GM18520 (cell line): Measurements from ENCODE around the gene PNPO.
A peak's percentile ranks its signal among the peaks of the same experiment; 100 is the strongest.

ENCODE experiments used
- ATAC-seq: cut with Tn5 transposase; IDR thresholded peaks from one replicate; pipeline ENCODE4 v1.9.1; 2021; ENCODE audit not compliant: unreplicated experiment

The PNPO gene

DNA sequence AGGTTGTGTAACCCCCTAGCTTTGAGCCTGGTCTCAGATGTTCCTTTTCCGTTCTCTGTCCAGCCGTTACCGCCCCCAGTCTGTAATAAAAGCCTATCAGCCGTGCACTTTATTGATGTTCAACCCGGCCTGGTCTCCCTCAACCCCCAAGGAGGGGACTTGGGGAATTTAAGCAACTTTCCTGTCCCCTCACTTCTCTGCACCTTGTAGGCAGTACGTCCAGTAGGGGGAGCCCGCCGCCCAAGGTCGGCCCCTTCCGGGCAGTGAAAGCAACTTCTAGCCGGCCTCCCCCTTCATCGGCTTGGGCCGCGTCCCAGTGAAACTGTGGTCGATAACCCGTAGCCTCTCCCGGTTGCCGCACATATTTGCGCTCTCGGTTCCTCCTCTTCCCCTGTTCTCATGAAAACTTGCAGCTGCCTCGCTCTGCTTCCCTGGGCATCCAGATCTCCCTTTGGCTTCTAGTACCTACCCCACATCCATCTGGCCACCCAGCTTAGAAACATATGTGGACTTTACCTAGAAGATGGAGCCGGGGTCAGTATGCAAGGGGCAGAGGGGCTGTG is 7.9 kb downstream of the PNPO start:
- no peak for ATAC-seq

DNA sequence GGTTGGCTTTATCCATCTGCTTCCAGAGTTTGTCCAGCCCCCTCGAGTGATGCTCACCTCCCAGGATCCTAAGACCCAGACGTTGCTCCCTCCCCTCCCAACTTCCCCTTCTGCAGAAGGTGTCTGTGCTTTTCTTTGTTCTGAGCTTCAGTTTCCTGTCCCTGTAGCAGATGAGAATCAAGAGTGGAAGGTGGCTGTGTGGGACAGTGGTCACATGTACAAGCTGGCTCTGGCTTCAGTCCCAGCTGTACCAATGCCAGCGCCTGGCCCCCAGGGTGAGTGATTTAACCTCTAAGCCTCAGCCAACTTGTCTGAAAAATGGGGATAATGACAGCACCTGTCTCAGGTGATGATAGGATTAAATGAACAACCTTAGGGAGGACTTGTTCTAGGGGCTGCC is 8.6 kb downstream of the PNPO start:
- ATAC-seq = no peak

DNA sequence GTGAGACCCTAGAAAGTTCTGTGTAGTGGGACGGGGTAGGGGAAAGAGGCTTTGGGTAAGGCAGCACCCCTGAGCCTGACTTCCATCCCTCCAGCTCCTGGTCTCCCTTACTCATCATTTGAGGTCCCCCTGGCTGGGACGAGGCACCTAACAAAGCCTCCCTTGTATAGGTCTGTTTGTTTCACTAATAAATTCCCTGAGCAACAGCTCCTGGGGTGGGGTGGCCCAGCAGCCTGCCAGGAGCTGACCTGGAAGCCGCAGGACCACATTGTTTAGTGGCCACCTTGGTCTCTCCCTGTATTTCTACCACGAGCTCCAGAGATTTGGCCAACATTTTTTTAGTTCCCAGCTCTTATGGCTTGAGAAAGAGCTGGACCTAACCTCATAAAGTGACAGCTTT is 9.1 kb downstream of the PNPO start:
- no peak for ATAC-seq

DNA sequence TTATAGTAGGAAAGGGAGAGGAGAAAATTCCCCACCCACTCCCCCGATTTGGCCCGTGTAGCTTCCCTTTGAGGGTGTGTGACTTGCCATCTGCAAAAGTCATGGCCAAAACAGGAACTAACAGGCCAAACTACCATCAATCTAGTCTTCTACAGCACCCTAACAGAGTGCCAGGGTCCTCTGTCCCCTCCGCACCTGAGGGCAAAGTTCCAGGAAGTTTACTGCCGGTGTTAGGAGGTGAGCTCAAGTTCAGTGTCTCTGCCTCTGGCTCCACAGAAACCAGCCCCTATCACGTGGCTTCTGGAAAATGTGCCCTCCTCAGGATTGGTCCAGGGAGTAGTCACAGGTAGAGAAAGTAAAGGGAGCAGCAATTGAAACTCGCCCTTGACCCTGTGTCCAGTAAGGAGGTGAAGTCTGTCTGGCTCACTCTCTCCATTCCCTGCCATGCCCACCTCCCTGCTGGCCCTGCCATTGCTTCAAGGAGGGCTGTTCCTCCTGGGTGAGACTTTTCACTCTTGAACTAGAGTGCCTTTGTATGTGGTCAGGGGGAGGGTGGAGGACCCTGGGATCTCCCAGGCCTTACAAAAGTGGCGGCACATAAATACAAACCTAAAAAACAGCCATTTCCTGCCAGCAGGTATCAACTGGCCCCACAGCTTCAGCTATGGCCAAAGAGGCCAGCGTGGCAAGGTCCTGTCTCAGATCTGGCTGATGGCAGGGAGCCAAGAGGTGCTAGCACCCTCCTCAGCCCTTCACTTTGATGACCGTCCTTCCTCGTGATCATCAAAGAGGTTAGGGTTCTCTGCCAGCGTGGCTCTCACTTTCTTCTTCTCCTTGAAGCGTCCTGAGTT is 11.0 kb downstream of the PNPO start:
- ATAC-seq = no peak

DNA sequence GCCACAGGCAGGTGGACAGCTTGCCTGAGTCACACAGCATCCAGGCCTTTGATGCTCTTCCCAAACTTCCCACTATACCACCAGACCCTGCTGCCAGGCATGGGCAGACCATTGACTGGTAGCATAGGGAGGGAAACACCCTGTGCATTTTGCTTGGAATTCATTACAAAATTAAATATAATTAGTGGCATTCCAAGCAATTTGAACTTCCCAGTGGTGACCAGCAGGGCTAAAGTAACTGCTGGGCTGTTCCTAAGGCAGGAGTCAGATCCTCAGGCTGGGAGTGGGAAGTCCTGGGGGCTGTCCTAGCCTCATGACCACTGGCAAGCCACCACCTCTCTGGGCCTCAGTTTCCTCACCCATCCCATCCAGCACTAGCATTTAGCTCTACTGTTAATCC is 12.5 kb downstream of the PNPO start:
- ATAC-seq = no peak

DNA sequence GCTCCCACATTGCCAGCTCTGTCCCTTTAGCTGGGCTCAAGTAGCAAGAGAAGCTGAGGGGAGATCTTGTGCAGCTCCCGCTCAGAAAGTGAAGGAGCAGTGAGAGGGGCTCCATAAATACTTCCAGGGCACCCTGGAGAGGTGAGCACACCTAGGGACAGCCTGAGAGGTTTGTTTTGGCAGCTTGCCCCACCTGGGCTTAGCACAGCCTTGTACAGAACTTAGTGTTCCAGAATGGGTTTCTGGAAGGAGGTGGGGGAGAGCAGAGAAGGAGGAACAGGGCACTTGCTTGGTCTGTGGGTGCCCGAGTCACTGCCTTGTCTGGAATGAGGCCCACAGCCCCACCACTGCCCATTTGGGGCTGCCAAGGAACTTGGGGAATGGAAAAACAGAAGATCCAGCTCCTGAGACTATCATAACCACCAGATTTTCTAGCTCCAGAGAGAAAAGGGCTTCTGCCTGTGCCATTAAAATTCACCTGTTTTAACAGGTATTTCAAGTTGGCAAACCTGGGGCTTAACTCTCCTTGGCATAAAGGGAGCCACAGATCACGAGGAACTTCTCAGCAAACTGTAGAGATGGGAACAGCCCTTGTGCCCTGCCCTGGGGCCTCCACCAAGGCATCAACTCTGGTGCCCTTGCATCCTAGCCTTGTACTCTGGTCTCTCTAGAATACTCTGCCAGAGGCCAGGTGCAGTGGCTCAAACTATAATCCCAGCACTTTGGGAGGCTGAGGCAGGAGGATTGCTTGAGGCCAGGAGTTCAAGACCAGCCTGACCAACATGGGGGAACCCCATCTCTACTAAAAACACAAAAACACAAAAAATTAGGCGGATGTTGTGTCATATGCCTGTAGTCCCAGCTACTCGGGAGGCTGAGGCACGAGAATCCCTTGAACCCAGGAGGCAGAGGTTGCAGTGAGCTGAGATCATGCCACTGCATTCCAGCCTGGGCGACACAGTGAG is 14.4 kb downstream of the PNPO start:
- ATAC-seq = no peak

DNA sequence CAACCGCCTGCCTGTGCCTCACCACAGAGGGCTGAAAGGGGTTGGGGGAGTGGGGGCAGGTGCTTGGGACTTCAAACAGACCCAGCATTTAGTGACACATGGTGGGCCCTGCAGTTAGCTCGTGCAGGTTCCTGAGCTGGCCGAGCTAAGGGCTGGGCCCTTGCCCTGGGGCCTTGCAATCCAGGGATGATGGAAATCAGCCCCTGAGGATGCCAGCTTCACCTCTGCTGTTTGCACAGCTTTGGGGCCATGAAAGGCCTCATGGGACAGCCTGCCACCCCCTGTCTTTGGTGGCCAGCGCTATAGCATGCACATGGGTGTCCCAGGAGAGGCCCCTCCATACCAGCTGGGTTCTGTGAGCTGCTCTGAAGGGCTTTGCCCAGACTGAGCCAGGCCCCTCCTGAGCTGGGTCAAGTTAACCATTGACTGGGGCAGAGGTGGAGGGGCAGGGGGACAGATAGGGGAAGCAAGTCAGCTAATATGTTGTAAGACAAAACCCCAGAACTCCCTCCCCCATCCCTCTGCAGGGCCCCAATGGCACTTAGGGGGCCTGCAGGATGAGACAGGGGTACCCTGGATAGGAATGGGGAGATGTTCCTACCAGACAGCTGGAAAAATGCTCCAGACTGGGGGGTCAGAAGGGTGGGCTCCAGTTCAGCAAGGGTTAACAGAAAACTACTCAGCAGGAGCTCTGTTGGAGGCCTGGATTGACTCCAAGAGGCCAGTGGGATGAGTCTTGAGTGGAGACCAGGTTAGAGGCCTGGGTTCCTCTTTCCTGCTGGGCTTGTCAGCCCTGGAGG is 15.6 kb downstream of the PNPO start:
- ATAC-seq = no peak

DNA sequence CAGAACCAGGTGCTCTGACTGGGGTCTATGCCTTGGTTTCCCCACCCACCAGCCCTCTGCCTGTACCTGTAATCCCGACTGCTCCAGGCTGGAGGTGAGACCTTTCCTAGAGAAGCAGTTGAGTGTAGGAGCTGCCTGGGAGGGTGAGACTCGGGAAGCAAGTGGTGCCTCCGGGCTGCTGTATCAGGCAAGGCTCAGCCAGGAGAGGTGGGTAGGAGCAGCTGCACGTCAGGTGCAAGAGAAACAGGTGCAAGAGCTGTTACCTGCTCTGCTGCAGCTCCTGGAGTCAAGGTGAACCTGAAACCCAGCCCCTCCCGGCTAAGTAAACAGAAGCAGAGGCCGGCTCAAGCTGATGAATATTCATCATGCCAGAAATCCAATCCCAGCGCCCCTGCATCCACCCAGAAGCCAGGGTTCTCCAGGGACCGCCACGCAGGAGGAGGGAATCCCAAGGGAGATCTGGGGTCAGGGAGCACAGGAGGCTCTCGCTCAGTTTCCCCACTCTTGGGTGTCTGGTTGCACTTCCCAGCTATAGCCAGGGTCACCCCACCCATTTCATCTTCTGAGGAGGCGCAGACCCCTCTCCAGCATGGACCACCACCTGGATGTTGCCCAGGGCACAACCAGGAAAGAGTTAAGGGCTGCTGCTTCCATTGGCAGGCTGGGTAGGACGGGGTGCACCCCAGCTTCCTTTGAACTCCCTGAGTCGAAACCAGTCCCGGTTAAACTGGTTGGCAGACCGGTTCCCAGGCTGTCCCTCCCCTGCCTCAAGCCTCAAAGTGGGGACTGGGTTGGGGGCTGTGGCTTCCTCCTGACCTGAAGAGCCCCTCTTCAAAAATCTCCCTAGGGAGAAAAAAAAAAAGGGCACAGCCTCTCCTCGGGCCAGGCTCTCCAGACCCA is 16.5 kb downstream of the PNPO start, which contains the start of gene PRR15L:
TSS of gene PRR15L (minus strand) at position 293 of the 900 bp plus-strand sequence. CDS start 4,649 bp downstream, outside the sequence.
- no peak for ATAC-seq

DNA sequence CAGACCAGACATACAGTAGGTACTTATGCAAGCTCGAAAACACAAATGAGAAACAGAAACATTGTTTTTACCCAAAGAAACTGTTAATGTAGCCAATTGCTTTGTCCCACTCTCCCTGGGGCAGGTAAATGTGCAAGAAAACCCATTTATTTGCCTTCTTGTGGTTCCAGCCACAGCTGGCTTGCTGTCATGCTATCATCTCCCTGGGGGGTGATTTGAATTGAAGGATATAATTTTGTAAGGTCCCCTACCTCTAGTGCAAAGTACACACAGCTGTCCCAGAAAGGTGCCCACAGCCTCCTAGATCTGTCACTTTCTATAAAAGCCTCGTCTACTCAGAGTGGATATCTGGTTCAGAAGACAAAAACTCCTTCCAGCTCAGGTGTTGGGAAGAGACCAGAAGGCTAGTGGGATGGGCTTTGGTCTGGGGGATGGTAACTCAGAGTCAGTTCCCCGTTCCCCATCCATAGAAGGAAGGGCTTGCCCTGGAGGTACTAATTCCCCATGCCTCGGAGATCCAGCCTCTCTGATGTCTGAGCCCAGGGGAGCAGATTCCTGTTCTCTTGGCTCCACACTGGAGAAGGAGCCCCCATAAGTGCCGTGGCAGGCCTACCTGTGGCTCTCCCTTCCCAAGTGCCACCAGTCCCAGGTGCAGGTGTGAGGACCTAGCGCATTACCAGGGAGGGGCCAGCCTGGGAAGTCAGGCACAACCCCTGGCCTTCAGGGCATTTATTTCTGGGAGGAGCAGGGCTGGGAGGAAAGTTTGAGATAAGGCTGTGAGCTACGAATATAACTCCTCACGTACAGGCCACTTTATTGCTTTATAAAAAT is 18.7 kb downstream of the PNPO start:
- ATAC-seq = no peak

DNA sequence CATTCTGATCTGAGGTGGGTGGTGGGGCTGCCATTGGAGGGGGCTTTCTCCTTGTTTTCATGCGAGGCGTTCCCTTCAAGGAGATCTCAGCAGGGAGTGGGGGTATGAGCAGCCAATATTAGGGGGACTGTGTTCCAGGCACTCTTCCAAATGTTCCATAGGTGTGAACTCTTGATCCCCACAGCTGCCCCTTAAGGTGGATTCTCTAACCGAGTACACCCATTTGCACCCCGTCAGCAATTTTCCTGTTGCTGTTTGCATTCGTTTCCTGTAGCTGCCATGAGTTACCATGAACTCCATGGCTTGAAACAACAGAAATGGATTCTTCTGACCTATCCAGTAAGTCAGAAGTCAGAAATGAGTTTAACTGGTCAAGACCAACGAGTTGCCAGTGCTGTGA is 20.0 kb downstream of the PNPO start:
- ATAC-seq = no peak

DNA sequence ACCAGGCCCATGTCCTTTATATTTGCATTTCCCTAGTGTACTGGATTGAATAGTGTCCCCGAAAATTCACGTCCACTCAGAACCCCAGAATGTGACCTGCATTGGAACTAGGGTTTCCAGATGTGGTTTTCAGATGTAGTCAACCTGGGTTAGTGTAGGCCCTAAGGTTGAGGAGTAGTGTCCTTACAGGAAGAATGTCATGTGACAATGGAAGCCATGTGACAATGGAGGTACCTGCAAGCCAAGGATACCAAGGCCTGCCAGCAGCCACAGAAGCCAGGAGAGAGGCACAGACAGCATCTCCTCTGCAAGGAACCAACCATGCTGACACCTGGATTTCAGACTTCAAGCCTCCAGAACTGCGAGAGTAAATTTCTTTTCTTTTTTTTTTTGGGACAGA is 21.5 kb downstream of the PNPO start:
- no peak for ATAC-seq

DNA sequence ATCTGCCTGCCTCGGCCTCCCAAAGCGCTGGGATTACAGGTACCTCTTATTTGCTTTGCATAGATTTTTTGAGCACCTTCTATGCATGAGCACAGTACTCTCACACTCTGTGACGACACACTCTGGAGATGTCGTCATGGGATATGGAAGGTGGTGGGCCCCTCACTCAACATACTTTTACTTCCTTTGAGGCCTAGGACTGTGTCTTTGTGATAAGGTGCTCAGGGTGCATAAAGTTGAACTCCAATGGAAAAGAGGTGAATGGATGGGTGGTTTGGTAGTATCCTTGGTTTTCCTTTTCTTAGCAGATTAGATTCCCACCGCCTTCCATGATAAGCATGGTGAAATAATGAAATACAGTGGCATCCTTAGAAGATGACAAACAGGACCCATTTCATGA is 23.5 kb downstream of the PNPO start:
- ATAC-seq = no peak

DNA sequence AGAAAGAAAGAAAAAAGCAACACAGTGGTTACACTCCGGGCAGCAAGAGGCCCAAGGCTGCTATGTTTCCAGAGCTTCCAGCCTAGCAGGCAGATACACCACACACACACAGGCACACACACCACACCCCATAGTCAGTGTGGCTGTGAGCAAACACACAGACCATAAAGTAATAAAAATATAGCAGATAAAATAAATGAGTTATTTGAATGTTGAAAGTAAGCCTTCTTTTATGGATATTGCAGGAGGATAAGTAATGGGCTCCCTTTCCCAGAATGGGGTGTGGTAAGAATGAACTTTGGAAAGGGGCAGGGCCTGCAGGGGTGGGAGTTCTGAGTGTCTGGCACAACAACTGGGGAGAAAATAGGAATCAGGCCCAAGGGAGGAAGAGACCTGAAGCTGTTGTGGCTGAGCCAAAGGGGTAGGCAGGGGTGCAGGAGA is 24.7 kb downstream of the PNPO start:
- no peak for ATAC-seq

DNA sequence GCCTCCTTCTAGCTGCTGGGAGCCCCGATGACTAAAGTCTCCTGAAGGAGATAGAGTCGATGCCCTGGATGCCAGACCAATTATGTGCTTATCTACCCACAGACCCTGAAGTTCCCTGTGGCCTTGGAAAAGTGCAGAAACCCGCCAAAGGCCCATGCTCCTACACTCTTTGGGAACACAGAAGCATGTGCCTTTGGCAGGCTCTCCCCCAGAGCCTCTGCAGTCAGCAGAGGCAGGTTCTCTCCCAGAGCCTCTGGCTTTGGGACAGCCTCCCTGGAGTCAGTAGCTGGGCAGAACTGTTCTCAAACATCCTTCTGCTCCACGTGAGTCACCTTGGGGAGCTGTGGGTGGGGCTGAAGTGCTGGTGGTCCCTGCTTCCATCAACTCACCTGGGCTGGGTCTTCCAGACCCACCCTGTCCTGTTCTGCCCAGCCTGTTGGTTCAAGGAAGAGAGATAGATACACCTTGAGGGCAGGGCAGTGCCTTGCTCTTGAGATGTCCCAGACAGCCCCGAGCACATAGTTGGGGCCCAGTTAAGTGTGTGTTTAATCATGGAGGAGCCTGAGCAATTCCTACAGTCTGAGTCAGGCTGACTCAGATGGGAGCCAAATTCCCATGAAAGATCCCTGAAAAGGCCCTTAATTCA is 26.4 kb downstream of the PNPO start:
- ATAC-seq = no peak

DNA sequence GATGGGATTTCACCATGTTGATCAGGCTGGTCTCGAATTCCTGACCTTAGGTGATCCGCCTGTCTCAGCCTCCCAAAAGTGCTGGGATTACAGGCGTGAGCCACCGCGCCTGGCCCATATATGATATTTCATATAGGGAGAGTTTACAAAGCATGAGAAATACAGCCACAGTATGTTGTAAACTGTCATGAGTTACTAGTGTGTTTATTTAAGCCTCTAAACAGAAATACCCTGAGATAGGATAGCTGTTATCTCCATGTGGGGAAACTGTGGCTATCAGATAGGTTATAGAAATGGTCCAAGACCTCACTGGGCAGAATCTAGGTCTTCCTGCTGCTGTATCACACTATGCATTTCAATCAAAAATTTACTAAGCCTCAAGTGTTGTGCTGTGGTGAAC is 27.5 kb downstream of the PNPO start:
- no peak for ATAC-seq

DNA sequence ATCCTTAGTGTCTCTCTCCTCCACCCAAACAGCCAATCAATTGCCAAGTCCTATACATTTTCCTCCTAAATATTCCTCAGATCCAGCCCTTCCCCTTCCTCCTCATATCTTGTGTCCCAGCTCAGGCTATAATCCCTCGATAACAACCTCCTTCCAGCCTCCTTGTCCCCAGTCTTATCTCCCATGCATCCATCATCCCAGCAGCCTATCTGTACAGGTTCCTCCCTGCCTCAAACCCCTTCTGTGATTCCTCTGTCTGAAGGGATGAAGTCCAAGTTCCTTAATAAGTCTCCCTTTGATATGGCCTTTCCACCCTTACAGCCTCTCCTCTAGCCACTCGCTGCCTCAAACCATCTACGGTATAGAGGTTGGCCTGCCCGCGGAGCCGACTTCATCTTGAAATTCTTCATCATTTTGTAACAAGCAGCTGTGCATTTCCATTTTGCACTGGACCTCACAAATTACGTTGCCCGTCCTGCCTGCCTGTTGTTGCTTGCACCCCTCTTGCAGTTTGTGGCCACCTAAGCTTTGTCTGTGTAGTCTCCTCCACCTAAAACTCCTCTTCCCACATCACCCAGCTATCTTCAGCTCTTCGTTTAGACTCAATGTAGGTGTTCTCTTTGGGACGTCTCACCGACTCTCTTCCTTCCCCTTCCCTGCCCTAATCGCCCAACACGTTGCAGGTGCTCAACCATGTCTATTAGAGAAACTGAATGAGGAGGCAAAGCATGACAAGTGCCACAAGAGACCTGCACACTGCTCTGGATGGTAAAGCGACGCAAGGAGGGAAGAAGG is 28.8 kb downstream of the PNPO start:
- no peak for ATAC-seq

DNA sequence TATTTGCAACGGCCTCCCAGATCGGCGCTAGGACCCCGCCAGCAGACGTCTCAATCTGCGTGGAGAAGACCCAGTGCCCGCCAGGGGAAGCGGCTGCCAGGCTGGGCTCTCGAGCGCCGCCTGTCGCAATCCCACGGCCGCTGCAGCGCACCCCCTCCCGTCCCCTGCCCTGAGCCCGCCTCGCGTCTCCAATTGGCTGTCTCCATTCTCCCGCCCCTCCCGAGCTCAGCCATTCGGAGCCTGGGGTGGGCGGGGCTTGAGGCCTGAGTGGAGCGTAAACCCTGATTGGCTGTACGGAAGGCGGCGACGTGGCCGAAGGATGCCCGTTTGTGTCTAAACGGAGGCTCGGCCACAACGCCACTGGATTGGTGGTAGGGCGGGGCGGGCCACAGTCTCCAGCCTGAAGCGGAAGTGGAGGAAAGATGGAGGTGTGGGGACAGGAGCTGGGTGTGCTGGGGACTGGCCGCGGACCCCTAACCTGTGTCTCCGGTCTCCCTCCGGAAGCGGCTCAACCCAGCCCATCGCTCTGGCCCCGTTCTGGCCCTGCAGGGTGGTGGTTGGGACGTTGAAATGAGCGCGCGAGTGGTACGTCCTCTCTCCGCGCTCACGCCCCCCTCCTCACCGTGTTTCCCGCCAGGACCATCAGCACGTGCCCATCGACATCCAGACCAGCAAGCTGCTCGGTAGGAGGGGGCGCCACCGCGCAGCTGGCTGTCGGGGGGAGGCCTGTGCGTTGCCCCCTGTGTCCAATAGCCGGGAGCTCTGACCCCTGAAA is 29.5 kb downstream of the PNPO start, which contains the start of gene CDK5RAP3:
TSS of gene CDK5RAP3 (plus strand) at position 389 of the 775 bp plus-strand sequence. CDS start at position 423, 34 bp downstream.
- ATAC-seq = peak; percentile 98
